ENCODE results near the gene LIN54.

DNA sequence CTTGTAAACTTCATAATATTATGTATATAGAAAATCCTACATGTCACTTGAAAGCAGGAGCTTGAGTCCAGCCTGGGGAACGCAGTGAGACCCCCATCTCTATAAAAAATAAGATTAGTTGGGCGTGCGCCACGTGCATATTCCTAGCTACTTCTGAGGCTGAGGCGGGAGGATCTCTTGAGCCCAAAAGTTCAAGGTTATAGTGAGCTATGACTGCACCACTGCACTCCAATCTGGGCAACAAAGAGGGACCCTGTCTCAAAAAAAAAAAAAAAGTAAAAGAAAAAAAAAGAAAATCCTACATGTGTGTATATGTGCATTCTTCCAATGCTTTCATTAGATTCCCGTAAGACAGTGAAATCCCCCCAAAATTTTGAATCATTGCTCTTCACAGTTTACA is 121.3 kb downstream of the LIN54 start:
- TF ChIP-seq, protein P1, sequence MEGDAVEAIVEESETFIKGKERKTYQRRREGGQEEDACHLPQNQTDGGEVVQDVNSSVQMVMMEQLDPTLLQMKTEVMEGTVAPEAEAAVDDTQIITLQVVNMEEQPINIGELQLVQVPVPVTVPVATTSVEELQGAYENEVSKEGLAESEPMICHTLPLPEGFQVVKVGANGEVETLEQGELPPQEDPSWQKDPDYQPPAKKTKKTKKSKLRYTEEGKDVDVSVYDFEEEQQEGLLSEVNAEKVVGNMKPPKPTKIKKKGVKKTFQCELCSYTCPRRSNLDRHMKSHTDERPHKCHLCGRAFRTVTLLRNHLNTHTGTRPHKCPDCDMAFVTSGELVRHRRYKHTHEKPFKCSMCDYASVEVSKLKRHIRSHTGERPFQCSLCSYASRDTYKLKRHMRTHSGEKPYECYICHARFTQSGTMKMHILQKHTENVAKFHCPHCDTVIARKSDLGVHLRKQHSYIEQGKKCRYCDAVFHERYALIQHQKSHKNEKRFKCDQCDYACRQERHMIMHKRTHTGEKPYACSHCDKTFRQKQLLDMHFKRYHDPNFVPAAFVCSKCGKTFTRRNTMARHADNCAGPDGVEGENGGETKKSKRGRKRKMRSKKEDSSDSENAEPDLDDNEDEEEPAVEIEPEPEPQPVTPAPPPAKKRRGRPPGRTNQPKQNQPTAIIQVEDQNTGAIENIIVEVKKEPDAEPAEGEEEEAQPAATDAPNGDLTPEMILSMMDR (IDR thresholded peaks at IDR 0.05), result no peak
- no peak for TF ChIP-seq POLR2A (IDR thresholded peaks at IDR 0.05)

Measured in testis (tissue), 2 donors.